Measurements from ENCODE around the gene CCDC88B. TPM values are rescaled to one million over a fixed set of nuclear protein-coding genes. Genes with fewer than 3 reads are reported as not detected.

CCDC88B gene
- total RNA-seq, 1 donor from 2014 or later = 5.1 TPM

DNA sequence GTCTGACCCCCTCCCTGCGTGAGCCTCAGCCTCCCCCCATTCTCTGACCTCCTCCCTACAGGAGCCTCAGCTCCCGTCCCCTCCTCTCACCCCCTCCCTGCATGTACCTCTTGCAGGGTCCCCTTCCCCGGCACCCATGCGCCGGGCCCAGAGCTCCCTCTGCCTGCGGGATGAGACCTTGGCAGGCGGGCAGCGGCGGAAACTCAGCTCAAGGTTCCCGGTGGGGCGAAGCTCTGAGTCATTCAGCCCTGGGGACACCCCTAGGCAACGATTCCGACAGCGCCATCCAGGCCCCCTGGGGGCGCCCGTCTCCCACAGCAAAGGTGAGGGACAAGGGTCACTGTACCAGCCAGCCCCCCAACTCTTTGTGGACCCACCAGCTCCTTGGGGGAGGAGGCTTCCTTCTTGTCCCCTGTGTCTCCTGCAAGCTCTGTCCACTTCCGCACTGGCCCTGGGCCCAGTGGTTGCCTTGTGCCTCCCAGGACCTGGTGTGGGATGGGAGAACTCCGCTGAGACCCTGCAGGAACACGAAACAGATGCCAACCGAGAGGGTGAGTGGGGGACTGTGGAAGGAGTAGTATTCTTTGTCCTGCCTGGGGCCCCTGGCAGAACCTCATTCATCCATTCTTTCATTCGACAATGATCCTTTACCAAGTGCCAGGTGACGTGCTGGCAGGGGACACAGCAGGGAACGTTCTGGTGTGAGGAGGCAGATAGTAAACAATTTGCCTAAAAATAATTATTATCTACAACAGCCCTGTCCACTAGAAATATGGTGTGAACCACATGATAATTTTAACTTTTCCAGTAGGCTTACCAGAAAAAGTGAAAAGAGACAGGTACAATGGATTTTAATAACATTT lies 15.3 kb downstream of the CCDC88B start:
- peaks cover 20 to 29% of the 10 kb centered on the region in 2 donors for H3K4me1 ChIP-seq
- H3K27me3 ChIP-seq = no peaks in the 10 kb centered on the region
- no peak overlapping the region for H3K27ac ChIP-seq
- peak; percentile 43 to 89 for DNase-seq (ENCODE audit: low spot score in 2 of 2)
- no peaks in the 10 kb centered on the region for H3K36me3 ChIP-seq
- TF ChIP-seq, protein P1, sequence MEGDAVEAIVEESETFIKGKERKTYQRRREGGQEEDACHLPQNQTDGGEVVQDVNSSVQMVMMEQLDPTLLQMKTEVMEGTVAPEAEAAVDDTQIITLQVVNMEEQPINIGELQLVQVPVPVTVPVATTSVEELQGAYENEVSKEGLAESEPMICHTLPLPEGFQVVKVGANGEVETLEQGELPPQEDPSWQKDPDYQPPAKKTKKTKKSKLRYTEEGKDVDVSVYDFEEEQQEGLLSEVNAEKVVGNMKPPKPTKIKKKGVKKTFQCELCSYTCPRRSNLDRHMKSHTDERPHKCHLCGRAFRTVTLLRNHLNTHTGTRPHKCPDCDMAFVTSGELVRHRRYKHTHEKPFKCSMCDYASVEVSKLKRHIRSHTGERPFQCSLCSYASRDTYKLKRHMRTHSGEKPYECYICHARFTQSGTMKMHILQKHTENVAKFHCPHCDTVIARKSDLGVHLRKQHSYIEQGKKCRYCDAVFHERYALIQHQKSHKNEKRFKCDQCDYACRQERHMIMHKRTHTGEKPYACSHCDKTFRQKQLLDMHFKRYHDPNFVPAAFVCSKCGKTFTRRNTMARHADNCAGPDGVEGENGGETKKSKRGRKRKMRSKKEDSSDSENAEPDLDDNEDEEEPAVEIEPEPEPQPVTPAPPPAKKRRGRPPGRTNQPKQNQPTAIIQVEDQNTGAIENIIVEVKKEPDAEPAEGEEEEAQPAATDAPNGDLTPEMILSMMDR (IDR thresholded peaks at IDR 0.05) = peak; percentile 74 to 87 (median 83)
- H3K4me3 ChIP-seq = peak overlapping the region; percentile 46 to 57
- intact Hi-C loops (cut with DNase I) = loop anchor here (1.0 to 5.0 kb wide), 3 partner anchors 13 to 297 kb away; partner anchors contain the start of gene PRDX5
- H3K9me3 ChIP-seq = no peaks in the 10 kb centered on the region

DNA sequence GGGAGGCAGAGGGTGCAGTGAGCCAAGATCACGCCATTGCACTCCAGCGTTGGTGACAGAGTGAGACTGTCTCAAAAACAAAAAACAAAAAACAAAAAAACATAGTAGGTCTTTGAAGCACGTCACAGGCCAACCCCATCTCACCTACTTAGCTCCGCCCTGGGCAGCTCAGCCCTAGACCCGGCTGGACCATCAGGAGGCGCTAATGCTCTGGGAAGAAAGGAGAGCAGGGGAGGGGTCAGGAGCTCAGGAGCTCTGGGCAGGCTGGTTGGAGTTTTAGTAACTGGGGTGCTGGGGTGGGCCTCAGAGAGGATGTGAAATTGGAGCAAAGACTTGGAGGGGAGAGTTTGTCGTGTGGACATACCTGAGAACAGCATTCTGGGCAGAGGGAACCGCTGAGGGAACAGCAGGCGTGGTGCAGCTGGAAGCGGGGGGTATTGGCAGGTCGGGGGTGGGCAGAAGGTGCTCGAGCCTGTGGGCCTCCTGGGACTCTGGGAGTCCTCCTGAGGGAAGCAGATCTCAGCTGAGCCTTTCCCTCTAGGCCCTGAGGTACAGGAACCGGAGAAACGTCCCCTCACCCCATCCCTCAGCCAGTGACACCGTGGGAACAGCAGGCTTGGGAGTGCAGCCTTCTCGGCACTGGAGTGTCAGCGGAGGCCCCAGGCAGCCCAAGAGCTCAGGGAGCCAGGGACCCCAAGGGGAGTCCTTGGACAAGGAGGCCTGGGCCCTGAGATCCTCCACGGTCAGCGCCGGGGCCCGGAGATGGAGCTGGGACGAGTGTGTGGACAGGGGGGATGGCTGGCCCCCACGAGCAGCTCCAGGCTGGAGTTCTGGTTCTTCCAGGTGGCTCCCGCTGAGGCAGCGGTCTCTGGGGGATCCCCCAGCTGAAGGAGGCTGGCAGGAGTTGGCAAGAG lies 16.8 kb downstream of the CCDC88B start:
- Histone ChIP-seq H3K4me3 (no peak overlapping the region), H3K27ac (peak overlapping the region in 1 of 2 donors; percentile 88), H3K27me3 (no peaks in the 10 kb centered on the region), H3K4me1 (peaks cover 20 to 32% of the 10 kb centered on the region in 2 donors), H3K9me3 (no peaks in the 10 kb centered on the region), H3K36me3 (peaks cover 12 to 13% of the 10 kb centered on the region in 2 donors)
- TF ChIP-seq, protein P1 (IDR thresholded peaks at IDR 0.05) = peak in 2 of 3 experiments; percentile 13 to 16
- no peak for DNase-seq (ENCODE audit: low spot score in 2 of 2)
- intact Hi-C loops (cut with DNase I) = loop anchor here (5.0 kb wide), 1 partner anchor 296 kb away; no protein-coding TSS in a partner anchor

DNA sequence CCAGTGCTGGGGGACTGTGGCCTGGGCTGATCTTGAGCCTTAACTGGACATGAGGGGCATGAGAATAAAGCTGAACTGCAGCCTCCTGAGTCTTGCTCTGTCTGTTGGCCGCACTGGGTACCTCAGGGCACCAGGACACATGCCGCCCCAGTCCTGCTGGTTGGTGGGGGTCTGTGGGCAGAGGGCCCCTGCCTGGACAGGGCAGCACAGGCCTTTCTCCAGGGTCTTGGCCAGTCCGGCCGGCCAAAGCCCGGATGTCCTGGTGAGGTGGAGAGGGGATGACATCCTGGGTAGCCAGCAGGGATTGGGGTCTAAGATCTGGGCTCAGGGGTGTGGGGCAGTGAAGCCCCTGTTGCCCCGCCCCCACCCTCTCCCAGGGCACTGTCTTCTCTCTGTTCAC lies 17.4 kb downstream of the CCDC88B start:
- H3K27ac ChIP-seq = peak overlapping the region; percentile 84 to 88
- no peaks in the 10 kb centered on the region for H3K27me3 ChIP-seq
- intact Hi-C loops (cut with DNase I) = loop anchor here (5.0 kb wide), 1 partner anchor 295 kb away; no protein-coding TSS in a partner anchor
- peaks cover 20 to 32% of the 10 kb centered on the region in 2 donors for H3K4me1 ChIP-seq
- H3K4me3 ChIP-seq = no peak overlapping the region
- H3K36me3 ChIP-seq = peaks cover 19 to 20% of the 10 kb centered on the region in 2 donors
- H3K9me3 ChIP-seq = no peaks in the 10 kb centered on the region
- TF ChIP-seq, protein P1 (IDR thresholded peaks at IDR 0.05) = no peak
- no peak for DNase-seq (ENCODE audit: low spot score in 2 of 2)

DNA sequence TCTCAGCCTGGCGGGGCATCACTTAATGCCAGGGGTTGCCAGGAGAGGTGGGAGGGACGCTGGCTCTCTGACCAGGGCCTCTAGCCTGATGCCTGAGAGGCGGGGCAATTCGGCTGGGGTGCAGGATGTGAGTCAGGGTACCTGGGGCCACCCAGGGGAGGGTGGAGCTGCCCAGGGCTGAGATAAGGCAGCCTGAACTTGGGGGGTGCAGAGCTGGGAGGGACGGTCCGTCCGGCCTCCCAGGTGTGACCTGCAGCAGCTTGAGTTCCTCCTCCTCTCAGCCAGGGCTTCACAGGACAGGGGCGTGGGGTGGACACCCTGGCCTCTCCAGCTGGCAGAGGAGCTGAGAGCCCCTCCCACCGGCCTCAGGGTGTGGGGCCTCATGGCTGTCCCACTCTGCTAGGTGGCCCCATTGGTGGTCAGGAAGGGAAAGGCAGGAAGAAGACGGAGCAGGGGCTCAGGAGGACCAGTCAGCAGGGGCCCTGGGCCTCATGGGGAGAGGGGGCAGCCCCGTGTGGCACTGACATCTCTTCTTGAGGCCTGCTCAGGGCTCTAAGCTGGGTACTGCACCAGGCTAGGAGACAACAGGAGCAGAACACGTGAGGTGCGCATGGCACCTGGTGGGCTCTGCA lies 18.0 kb downstream of the CCDC88B start:
- TF ChIP-seq, protein P1 (IDR thresholded peaks at IDR 0.05) = no peak
- peak overlapping the region; percentile 75 to 95 for H3K4me3 ChIP-seq
- no peak for DNase-seq (ENCODE audit: low spot score in 2 of 2)
- intact Hi-C loops (cut with DNase I) = loop anchor here (2.0 to 5.0 kb wide), 3 partner anchors 53 to 294 kb away; partner anchors contain the start of gene ESRRA
- H3K36me3 ChIP-seq = peaks cover 25% of the 10 kb centered on the region in 2 donors
- H3K27me3 ChIP-seq = no peaks in the 10 kb centered on the region
- peak overlapping the region; percentile 84 to 88 for H3K27ac ChIP-seq
- H3K9me3 ChIP-seq = no peaks in the 10 kb centered on the region
- peaks cover 20 to 32% of the 10 kb centered on the region in 2 donors for H3K4me1 ChIP-seq

DNA sequence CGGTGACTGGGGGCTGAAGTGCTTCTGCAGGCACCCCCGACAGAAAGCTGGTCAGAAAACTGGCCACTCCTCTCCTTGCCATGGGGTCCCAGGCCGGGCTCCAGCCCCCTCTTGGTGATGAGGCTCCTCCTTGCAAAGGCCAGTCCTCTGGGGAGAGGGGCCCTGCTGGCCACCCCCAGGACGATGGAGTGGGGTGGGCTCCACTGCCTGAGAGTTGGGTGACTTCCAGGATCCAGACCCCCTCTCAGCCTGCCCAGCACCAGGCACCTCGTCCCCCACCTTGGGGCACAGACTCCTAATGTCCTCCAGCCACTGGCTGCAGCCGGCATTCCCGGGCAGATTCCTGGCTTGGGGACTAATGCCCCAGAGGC lies 18.5 kb downstream of the CCDC88B start:
- intact Hi-C loops (cut with DNase I) = loop anchor here (2.0 to 5.0 kb wide), 3 partner anchors 54 to 294 kb away; partner anchors contain the start of gene ESRRA
- TF ChIP-seq, protein P1 (IDR thresholded peaks at IDR 0.05) = no peak
- no peak for DNase-seq (ENCODE audit: low spot score in 2 of 2)
- Histone ChIP-seq H3K9me3 (no peaks in the 10 kb centered on the region), H3K36me3 (peaks cover 30% of the 10 kb centered on the region in 2 donors), H3K27me3 (no peaks in the 10 kb centered on the region), H3K4me3 (peak overlapping the region; percentile 75 to 95), H3K4me1 (peaks cover 20 to 32% of the 10 kb centered on the region in 2 donors), H3K27ac (peak overlapping the region; percentile 84 to 88)

Measured in ascending aorta (tissue), 2 donors.